GM12878 (cell line): ENCODE results near the gene YBX1. TPM values are rescaled to one million over a fixed set of nuclear protein-coding genes. Genes with fewer than 3 reads are reported as not detected.
A peak's percentile ranks its signal among the peaks of the same experiment; 100 is the strongest.

Experiments
- ATAC-seq: fragments of 200-7000 bp; cut with Tn5 transposase; 3 replicates; pipeline ENCODE4 v1.9.1; 2020; ENCODE audit warnings: mild to moderate bottlenecking, moderate library complexity
- BruUV-seq: library from RNA; stranded (reverse); fragments of 400-500 nt; replicated peaks from 2 replicates; lab custom pipeline; 2021; lab: Mats Ljungman, UMichigan
- CTCF ChIA-PET: fragments of 300-600 bp; sonication (Branson Sonifier 250); formaldehyde crosslinking; extraction: SDS; loops from one replicate; lab custom pipeline; 2021; ENCODE audit warnings: inconsistent platforms; lab: Yijun Ruan, JAX
- POLR2A ChIA-PET: fragments of 350-600 bp; formaldehyde crosslinking; extraction: SDS; loops from one replicate; lab custom pipeline; 2021; ENCODE audit warnings: inconsistent platforms; lab: Charles Lee
- RAD21 ChIA-PET: fragments of 300-600 bp; sonication (Branson Sonifier 250); formaldehyde crosslinking; loops from one replicate; lab custom pipeline; 2023; ENCODE audit warnings: antibody characterized with exemption; ENCODE audit not compliant: unreplicated experiment; lab: Charles Lee
- SMC1A ChIA-PET: fragments of 300-600 bp; sonication (Branson Sonifier 250); formaldehyde crosslinking; loops from one replicate; lab custom pipeline; 2023; ENCODE audit not compliant: unreplicated experiment, uncharacterized antibody; lab: Charles Lee
- DNase-seq: peaks from one replicate; pipeline ENCODE4 v3.0.0-alpha.2; 2011; ENCODE audit warnings: low read depth, low spot score
- FAIRE-seq: peaks from 3 replicates; lab custom pipeline; 2011; peaks lifted over from hg19 to GRCh38; lab: Jason Lieb, UNC
- H2AFZ ChIP-seq: 2 replicates; pipeline ENCODE4 v1.6.0; 2011; ENCODE audit warnings: low read depth, low read length, control low read depth; ENCODE audit not compliant: control insufficient read depth
- H3K27ac ChIP-seq: 2 replicates; pipeline ENCODE4 v1.5.1; 2011; ENCODE audit warnings: control low read depth; ENCODE audit not compliant: control insufficient read depth, insufficient read depth
- H3K27me3 ChIP-seq, 2 experiments: replicated peaks in 1 of 2; 2 replicates each; pipeline versions ENCODE4 v1.6.0 to v1.6.1; 2011; ENCODE audit warnings: low read length in 1 of 2; ENCODE audit not compliant: control insufficient read depth in 2 of 2, insufficient read depth in 2 of 2
- H3K36me3 ChIP-seq, 2 experiments: 2 replicates each; pipeline ENCODE4 v1.5.1; 2011; ENCODE audit warnings: low read length in 1 of 2; ENCODE audit not compliant: control insufficient read depth in 2 of 2, insufficient read depth in 2 of 2
- H3K4me1 ChIP-seq: 2 replicates; pipeline ENCODE4 v1.6.1; 2011; ENCODE audit warnings: mild to moderate bottlenecking, low read length, moderate library complexity, mixed read lengths; ENCODE audit not compliant: control insufficient read depth, insufficient read depth
- H3K4me2 ChIP-seq: 2 replicates; pipeline ENCODE4 v1.6.0; 2011; ENCODE audit warnings: control low read depth; ENCODE audit not compliant: control insufficient read depth, insufficient read depth
- H3K4me3 ChIP-seq: fragments of 200-600 bp; sonication (generic); 2 replicates; pipeline ENCODE4 v1.5.1; 2016
- H3K79me2 ChIP-seq: 2 replicates; pipeline ENCODE4 v1.6.0; 2011; ENCODE audit warnings: low read length; ENCODE audit not compliant: control insufficient read depth, insufficient read depth
- H3K9ac ChIP-seq: 2 replicates; pipeline ENCODE4 v1.8.0; 2011; ENCODE audit warnings: low read length, control low read depth, mixed read lengths; ENCODE audit not compliant: control insufficient read depth, insufficient read depth
- H3K9me3 ChIP-seq: replicated peaks from 3 replicates; pipeline ENCODE4 v1.5.1; 2011; ENCODE audit warnings: mild to moderate bottlenecking, low read length; ENCODE audit not compliant: control insufficient read depth, insufficient read depth
- H4K20me1 ChIP-seq: 2 replicates; pipeline ENCODE4 v1.6.0; 2011; ENCODE audit not compliant: control insufficient read depth, insufficient read depth
- ATF7 ChIP-seq: fragments of 450-650 bp; IDR thresholded peaks from 2 replicates; pipeline ENCODE4 v1.6.1; 2016; ENCODE audit warnings: low read depth, mild to moderate bottlenecking
- BACH1 ChIP-seq: fragments of 450-650 bp; IDR thresholded peaks from 2 replicates; pipeline ENCODE4 v1.6.1; 2017; ENCODE audit warnings: mild to moderate bottlenecking, borderline replicate concordance
- CBX3 ChIP-seq: fragments of 200-600 bp; sonication (generic); IDR thresholded peaks from 2 replicates; pipeline ENCODE4 v1.6.1; 2016; ENCODE audit warnings: low read depth, borderline replicate concordance
- ESRRA ChIP-seq: IDR thresholded peaks from 2 replicates; pipeline ENCODE4 v1.6.1; 2012; ENCODE audit warnings: mild to moderate bottlenecking, low read length, improper control_type of control experiment
- HDGF ChIP-seq: fragments of 450-650 bp; IDR thresholded peaks from 2 replicates; pipeline ENCODE4 v1.6.1; 2016; ENCODE audit warnings: antibody characterized with exemption
- MTA2 ChIP-seq: fragments of 450-650 bp; IDR thresholded peaks from 2 replicates; pipeline ENCODE4 v1.6.1; 2016; ENCODE audit warnings: low read depth, mild to moderate bottlenecking, moderate library complexity
- NRF1 ChIP-seq: conservative IDR thresholded peaks from 2 replicates; pipeline ENCODE4 v1.6.1; 2011; ENCODE audit warnings: mild to moderate bottlenecking, low read depth, low read length, improper control_type of control experiment
- PAX5 ChIP-seq: IDR thresholded peaks from 2 replicates; pipeline ENCODE4 v1.6.1; 2011; ENCODE audit warnings: low read depth, low read length, borderline replicate concordance
- RB1 ChIP-seq: fragments of 450-650 bp; formaldehyde crosslinking; IDR thresholded peaks from 2 replicates; pipeline ENCODE4 v1.6.1; 2017; ENCODE audit warnings: mild to moderate bottlenecking, borderline replicate concordance
- RELA ChIP-seq: fragments of 450-650 bp; IDR thresholded peaks from 2 replicates; pipeline ENCODE4 v1.8.0; 2014; ENCODE audit warnings: borderline replicate concordance; ENCODE audit not compliant: partially characterized antibody
- RUNX3 ChIP-seq: IDR thresholded peaks from 2 replicates; pipeline ENCODE4 v1.6.1; 2012; ENCODE audit warnings: low read length, inconsistent platforms
- SIX5 ChIP-seq: IDR thresholded peaks from 2 replicates; pipeline ENCODE4 v1.6.1; 2011; ENCODE audit warnings: mild to moderate bottlenecking, low read depth, low read length, moderate library complexity; ENCODE audit not compliant: severe bottlenecking
- SREBF2 ChIP-seq: IDR thresholded peaks from 2 replicates; pipeline ENCODE4 v1.6.1; 2012; ENCODE audit warnings: mild to moderate bottlenecking, low read length
- TBL1XR1 ChIP-seq: IDR thresholded peaks from 2 replicates; pipeline ENCODE4 v1.6.1; 2012; ENCODE audit warnings: low read depth, low read length, improper control_type of control experiment
- ZNF384 ChIP-seq: IDR thresholded peaks from 2 replicates; pipeline ENCODE4 v1.6.1; 2012; ENCODE audit warnings: low read depth, mild to moderate bottlenecking, low read length, improper control_type of control experiment, borderline replicate concordance
- WGBS: methylation state at CpG from one replicate; pipeline ENCODE4 v1.1.6; 2016; ENCODE audit warnings: low lambda C conversion rate; ENCODE audit not compliant: insufficient replicate concordance, insufficient coverage; ENCODE audit errors: missing lambda C conversion rate; 5-methylcytosine and 5-hydroxymethylcytosine counted together
- in situ Hi-C: fragments of 300-500 bp; cut with MboI; formaldehyde crosslinking; loops from 9 replicates; pipeline ENCODE4 v1.14.3; 2018; ENCODE audit warnings: mixed read lengths
- intact Hi-C: fragments of 100-400 bp; cut with micrococcal nuclease; formaldehyde crosslinking; loops from one replicate; pipeline ENCODE4 v1.14.2; 2022; ENCODE audit not compliant: unreplicated experiment
- polyA plus RNA-seq, 11 experiments: library from polyadenylated mRNA; depleted of rRNA in 4 of 11; unstranded in 6 of 11; stranded (reverse) in 5 of 11; fragments of >200 nt; fragmentation: Nextera tagmentation in 4 of 11; fragmentation: Illumina TruSeq in 1 of 11; extraction: Ambion mirVana in 4 of 11; extraction: Trizol in 1 of 11; gene quantifications; 1 replicate in 1 of 11; 2 replicates in 10 of 11; pipeline versions ENCODE4 v1.2.1 to v1.2.3, GENCODE V29; 2011 to 2016; ENCODE audit warnings: inconsistent platforms in 2 of 11, missing spikeins in 2 of 11, low read depth in 1 of 11
- total RNA-seq, 4 experiments: library from RNA; depleted of rRNA in 3 of 4; stranded (reverse); fragments of >200 nt in 3 of 4; fragmentation: Illumina TruSeq in 1 of 4; extraction: Trizol in 1 of 4; gene quantifications; 2 replicates each; pipeline versions ENCODE4 v1.2.1 to v1.2.3, GENCODE V29; 2013 to 2021
- TF ChIP-seq, protein P1 (sequence below): fragments of 450-650 bp; IDR thresholded peaks from 2 replicates; pipeline ENCODE4 v1.6.1; 2016; ENCODE audit warnings: mild to moderate bottlenecking
- TF ChIP-seq, protein P2 (sequence below), 3 experiments: IDR thresholded peaks in 2 of 3; conservative IDR thresholded peaks in 1 of 3; 2 replicates each; pipeline ENCODE4 v1.5.1; 2011; ENCODE audit warnings: low read depth in 3 of 3, low read length in 3 of 3, mild to moderate bottlenecking in 3 of 3, control low read depth in 2 of 3, moderate library complexity in 2 of 3, inconsistent platforms in 1 of 3, mixed read lengths in 1 of 3; ENCODE audit not compliant: control insufficient read depth in 2 of 3, insufficient read depth in 1 of 3; ENCODE audit errors: extremely low read depth in 1 of 3
- TF ChIP-seq, protein P3 (sequence below): fragments of 150-350 bp; IDR thresholded peaks from 2 replicates; pipeline ENCODE4 v1.6.1; 2014; ENCODE audit warnings: mild to moderate bottlenecking, low read depth, low read length

The YBX1 gene
- total and polyA plus RNA-seq, 10 of the 15 experiments (the other 5 are each of a cell fraction or from before 2014, with no cell fraction given): 355 to 1,353 (median 858) TPM

DNA sequence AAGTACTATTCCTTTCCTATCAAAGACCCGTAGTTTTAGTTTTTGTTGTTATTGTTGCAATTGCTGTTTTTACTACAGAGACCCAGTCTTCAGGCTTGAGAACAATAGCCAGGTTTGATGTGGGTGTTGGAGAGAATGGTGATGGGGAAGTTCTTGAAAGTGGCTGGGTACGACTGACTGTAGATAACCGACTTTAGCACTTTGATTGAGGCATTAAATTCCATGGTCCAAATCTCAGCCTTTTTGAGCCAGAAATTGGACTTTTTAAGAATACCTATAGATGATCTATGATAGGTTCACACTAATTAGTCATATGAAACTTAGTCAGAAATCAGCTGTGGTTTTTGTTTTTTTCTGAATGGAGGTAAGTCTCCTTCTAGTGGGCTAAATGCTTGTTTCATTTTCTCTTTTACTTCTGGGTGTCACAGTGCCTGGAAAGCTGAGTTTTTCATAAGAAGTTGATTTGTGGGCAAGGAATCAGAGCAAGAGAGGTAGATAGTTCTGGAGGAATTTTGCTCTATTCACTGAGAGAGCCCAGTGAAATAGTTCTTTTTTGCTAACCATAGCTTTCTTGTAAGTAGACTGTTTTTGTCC is 21.2 kb upstream of the YBX1 start:
- H3K79me2 ChIP-seq: peaks cover 28% of the 10 kb centered on the region
- no peak overlapping the region for H3K27ac ChIP-seq
- no peak for DNase-seq
- 99% methylated on average over 3 of the region's 3 CpGs for WGBS
- H3K9ac ChIP-seq: no peak overlapping the region
- ChIA-PET SMC1A (interaction anchor here (0.6 to 2.3 kb wide), 3 partner anchors 10 to 289 kb away, joined by 3 to 7 read pairs (median 4); no protein-coding TSS in a partner anchor), CTCF (interaction anchor here (1.2 kb wide), 1 partner anchor 30 kb away, joined by 4 read pairs; no protein-coding TSS in a partner anchor), POLR2A (interaction anchor here (1.2 to 1.5 kb wide), 3 partner anchors 8 to 22 kb away, joined by 3 to 4 read pairs (median 4); partner anchors contain the start of gene YBX1), RAD21 (no interaction called here)
- H3K4me3 ChIP-seq: peak overlapping the region; percentile 43
- no peaks in the 10 kb centered on the region for H3K9me3 ChIP-seq
- no peaks in the 10 kb centered on the region for H3K27me3 ChIP-seq
- H3K4me2 ChIP-seq: no peak overlapping the region
- H3K4me1 ChIP-seq: 0 out of 2 replicates have a peak, but pooled peaks cover 2% of the 10 kb centered on the region
- no peak overlapping the region for H2AFZ ChIP-seq
- peak; percentile 23 for ATAC-seq
- in situ Hi-C loops: no loop called here
- FAIRE-seq: no peak
- intact Hi-C loops: no loop called here
- peaks cover 8 to 11% of the 10 kb centered on the region in 2 experiments; a peak in 3 of 4 replicates for H3K36me3 ChIP-seq
- H4K20me1 ChIP-seq: no peaks in the 10 kb centered on the region
- BruUV-seq: no TSS peak
- TF ChIP-seq, protein P1, sequence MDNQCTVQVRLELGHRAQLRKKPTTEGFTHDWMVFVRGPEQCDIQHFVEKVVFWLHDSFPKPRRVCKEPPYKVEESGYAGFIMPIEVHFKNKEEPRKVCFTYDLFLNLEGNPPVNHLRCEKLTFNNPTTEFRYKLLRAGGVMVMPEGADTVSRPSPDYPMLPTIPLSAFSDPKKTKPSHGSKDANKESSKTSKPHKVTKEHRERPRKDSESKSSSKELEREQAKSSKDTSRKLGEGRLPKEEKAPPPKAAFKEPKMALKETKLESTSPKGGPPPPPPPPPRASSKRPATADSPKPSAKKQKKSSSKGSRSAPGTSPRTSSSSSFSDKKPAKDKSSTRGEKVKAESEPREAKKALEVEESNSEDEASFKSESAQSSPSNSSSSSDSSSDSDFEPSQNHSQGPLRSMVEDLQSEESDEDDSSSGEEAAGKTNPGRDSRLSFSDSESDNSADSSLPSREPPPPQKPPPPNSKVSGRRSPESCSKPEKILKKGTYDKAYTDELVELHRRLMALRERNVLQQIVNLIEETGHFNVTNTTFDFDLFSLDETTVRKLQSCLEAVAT: peak; percentile 92
- TF ChIP-seq MTA2 (0 out of 2 replicates have a peak, but pooled peaks have one; percentile 23), PAX5 (no peak), CBX3 (no peak), SIX5 (no peak), NRF1 (no peak), TBL1XR1 (no peak), ESRRA (no peak), ATF7 (peak; percentile 18; the same call in 1 of the 2 replicates), BACH1 (no peak), ZNF384 (peak; percentile 34; the same call in 1 of the 2 replicates), SREBF2 (no peak), RELA (no peak), RUNX3 (peak; percentile 43; the same call in 1 of the 2 replicates), HDGF (no peak), RB1 (no peak)
- TF ChIP-seq, protein P2, sequence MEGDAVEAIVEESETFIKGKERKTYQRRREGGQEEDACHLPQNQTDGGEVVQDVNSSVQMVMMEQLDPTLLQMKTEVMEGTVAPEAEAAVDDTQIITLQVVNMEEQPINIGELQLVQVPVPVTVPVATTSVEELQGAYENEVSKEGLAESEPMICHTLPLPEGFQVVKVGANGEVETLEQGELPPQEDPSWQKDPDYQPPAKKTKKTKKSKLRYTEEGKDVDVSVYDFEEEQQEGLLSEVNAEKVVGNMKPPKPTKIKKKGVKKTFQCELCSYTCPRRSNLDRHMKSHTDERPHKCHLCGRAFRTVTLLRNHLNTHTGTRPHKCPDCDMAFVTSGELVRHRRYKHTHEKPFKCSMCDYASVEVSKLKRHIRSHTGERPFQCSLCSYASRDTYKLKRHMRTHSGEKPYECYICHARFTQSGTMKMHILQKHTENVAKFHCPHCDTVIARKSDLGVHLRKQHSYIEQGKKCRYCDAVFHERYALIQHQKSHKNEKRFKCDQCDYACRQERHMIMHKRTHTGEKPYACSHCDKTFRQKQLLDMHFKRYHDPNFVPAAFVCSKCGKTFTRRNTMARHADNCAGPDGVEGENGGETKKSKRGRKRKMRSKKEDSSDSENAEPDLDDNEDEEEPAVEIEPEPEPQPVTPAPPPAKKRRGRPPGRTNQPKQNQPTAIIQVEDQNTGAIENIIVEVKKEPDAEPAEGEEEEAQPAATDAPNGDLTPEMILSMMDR (IDR thresholded peaks at IDR 0.05 in 2 of 3, conservative IDR thresholded peaks at IDR 0.05 in 1 of 3; ENCODE audit: control insufficient read depth in 2 of 3, extremely low read depth in 1 of 3, insufficient read depth in 1 of 3, low read depth in 3 of 3, low read length in 3 of 3): no peak
- TF ChIP-seq, protein P3, sequence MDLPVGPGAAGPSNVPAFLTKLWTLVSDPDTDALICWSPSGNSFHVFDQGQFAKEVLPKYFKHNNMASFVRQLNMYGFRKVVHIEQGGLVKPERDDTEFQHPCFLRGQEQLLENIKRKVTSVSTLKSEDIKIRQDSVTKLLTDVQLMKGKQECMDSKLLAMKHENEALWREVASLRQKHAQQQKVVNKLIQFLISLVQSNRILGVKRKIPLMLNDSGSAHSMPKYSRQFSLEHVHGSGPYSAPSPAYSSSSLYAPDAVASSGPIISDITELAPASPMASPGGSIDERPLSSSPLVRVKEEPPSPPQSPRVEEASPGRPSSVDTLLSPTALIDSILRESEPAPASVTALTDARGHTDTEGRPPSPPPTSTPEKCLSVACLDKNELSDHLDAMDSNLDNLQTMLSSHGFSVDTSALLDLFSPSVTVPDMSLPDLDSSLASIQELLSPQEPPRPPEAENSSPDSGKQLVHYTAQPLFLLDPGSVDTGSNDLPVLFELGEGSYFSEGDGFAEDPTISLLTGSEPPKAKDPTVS: no peak
